ENCODE measurements around the gene RNF7.

DNA sequence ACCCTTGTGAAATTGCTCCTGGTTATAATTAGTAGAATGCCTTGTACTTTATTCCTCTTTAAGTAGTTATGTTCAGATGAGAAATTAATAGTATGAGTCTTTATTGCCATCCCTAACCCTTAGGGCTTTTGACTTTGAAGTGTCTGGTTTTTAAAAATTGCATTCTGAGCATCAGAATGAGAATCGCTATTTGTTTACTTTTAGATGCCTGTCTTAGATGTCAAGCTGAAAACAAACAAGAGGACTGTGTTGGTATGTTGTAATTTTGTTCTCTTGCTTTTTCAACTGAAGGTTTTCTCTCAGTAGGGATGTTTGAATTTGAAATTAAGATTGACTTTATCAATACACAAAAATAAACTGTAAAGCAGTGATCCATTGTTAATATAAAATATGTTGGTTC, 5.2 kb downstream of the RNF7 start:
- TF ChIP-seq NFRKB (IDR thresholded peaks at IDR 0.05; ENCODE audit: low read depth) (no peak), EZH2 (IDR thresholded peaks at IDR 0.05; ENCODE audit: borderline replicate concordance, low read depth, low read length) (no peak), KAT8 (IDR thresholded peaks at IDR 0.05; ENCODE audit: low read depth) (no peak), KLF1 (tag; IDR thresholded peaks at IDR 0.05) (no peak)
- TF ChIP-seq, protein P1, sequence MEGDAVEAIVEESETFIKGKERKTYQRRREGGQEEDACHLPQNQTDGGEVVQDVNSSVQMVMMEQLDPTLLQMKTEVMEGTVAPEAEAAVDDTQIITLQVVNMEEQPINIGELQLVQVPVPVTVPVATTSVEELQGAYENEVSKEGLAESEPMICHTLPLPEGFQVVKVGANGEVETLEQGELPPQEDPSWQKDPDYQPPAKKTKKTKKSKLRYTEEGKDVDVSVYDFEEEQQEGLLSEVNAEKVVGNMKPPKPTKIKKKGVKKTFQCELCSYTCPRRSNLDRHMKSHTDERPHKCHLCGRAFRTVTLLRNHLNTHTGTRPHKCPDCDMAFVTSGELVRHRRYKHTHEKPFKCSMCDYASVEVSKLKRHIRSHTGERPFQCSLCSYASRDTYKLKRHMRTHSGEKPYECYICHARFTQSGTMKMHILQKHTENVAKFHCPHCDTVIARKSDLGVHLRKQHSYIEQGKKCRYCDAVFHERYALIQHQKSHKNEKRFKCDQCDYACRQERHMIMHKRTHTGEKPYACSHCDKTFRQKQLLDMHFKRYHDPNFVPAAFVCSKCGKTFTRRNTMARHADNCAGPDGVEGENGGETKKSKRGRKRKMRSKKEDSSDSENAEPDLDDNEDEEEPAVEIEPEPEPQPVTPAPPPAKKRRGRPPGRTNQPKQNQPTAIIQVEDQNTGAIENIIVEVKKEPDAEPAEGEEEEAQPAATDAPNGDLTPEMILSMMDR (IDR thresholded peaks at IDR 0.05 in 2 of 3, conservative IDR thresholded peaks at IDR 0.05 in 1 of 3; ENCODE audit: insufficient read depth in 2 of 3, low read depth in 1 of 3, low read length in 3 of 3): no peak

Measured in K562 (cell line).